ENCODE measurements around the gene PIGK.

The PIGK gene

DNA sequence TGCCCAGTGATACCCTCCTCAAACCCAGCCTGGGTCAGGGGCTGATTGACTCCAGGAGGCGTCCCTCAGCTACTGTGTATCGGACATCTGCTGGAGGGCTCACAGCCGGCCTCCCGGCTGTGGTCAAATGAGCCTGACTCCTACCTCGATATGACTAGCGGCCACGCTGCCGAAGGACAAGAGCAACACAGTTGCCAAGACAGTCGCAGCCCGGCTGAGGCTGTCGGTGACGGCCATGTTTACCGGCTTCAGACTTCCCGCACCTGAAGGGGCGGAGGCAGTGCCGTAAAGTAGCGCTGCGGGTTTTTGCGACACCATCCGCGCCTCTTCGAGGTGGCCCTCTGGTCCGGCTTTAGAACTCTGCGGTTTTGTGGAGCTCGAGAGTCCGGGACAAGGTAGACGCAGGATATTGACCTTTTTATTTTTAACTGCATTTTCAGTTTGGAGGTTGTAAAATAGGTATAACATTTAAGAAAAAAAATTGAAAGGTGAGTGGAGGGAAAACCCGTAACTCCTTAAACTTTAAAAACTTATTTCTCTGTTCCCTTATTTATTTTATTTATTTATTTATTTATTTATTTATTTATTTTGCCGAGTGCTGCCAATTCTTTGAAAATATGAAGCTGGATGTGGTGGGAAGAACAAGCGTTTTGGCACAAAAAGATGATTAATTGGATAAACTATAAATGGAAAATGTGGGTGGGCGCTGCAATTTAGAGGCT is at the start of gene PIGK:
Gene PIGK (minus strand): TSS at position 265 of the 722 bp plus-strand sequence. CDS start 28 bp downstream, at position 237.
- Mint-ChIP-seq H3K4me3 (peak within 1 kb of the TSS; percentile 91 to 93), H3K27ac (peak within 1 kb of the TSS; percentile 96 to 97), H3K4me1 (peaks cover 47% of the 10 kb centered on the region), H3K27me3 (no peaks in the 10 kb centered on the region), H3K9me3 (no peaks in the 10 kb centered on the region)
- ATAC-seq (peak; percentile 94), DNase-seq (peak; percentile 83 to 91)

GRCh38 chr1:77267035-77267434 is 47.8 kb upstream of the PIGK start:
- ATAC-seq (peak; percentile 46), DNase-seq (no peak)
- H3K27me3 Mint-ChIP-seq: no peaks in the 10 kb centered on the region
- peaks cover 0 to 10% of the 10 kb centered on the region in 2 donors for H3K9me3 Mint-ChIP-seq
- peaks cover 5% of the 10 kb centered on the region for H3K4me1 Mint-ChIP-seq
- no peak overlapping the region for H3K27ac Mint-ChIP-seq
- no peak overlapping the region for H3K4me3 Mint-ChIP-seq

GRCh38 chr1:77265180-77265579 is 46.0 kb upstream of the PIGK start:
- DNase-seq: no peak
- no peaks in the 10 kb centered on the region for H3K4me1 Mint-ChIP-seq
- no peak overlapping the region for H3K4me3 Mint-ChIP-seq
- no peak for ATAC-seq
- no peak overlapping the region for H3K27ac Mint-ChIP-seq
- H3K9me3 Mint-ChIP-seq: peaks cover 0 to 10% of the 10 kb centered on the region in 2 donors
- no peaks in the 10 kb centered on the region for H3K27me3 Mint-ChIP-seq

DNA sequence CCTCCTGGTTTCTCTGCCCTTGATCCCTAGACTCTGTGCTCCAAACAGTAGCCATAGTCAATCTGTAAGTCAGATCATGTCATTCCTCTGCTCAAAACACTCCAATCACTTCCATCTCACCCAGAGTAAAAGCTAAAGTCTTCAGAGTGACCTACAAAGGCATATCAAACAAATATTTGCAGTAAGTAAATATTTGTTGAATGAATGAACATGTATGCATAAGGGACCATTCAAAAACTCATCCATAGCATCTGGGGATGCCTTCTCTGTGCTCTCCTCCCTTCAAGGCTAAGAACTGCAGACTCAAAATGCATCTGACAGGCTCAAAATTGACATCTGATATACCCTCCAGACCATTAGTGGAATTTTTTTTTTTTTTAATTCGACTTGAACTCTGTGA is 44.5 kb upstream of the PIGK start:
- Mint-ChIP-seq H3K27ac (no peak overlapping the region), H3K4me1 (no peaks in the 10 kb centered on the region), H3K27me3 (no peaks in the 10 kb centered on the region), H3K9me3 (peaks cover 0 to 16% of the 10 kb centered on the region in 2 donors), H3K4me3 (no peak overlapping the region)
- DNase-seq (no peak), ATAC-seq (no peak)

- Mint-ChIP-seq H3K27me3 (no peaks in the 10 kb centered on the region), H3K4me3 (no peak overlapping the region), H3K27ac (no peak overlapping the region), H3K9me3 (peaks cover 53 to 64% of the 10 kb centered on the region in 2 donors), H3K4me1 (no peaks in the 10 kb centered on the region)
- DNase-seq (no peak), ATAC-seq (no peak)
Measured at GRCh38 chr1:77253211-77253610, 34.0 kb upstream of the PIGK start.

- Mint-ChIP-seq H3K9me3 (peaks cover 53 to 73% of the 10 kb centered on the region in 2 donors), H3K4me3 (no peak overlapping the region), H3K27me3 (no peaks in the 10 kb centered on the region), H3K27ac (peak overlapping the region in 1 of 2 donors; percentile 19), H3K4me1 (no peaks in the 10 kb centered on the region)
- no peak for ATAC-seq
- DNase-seq: no peak
Measured at GRCh38 chr1:77250126-77250525, 30.9 kb upstream of the PIGK start.

DNA sequence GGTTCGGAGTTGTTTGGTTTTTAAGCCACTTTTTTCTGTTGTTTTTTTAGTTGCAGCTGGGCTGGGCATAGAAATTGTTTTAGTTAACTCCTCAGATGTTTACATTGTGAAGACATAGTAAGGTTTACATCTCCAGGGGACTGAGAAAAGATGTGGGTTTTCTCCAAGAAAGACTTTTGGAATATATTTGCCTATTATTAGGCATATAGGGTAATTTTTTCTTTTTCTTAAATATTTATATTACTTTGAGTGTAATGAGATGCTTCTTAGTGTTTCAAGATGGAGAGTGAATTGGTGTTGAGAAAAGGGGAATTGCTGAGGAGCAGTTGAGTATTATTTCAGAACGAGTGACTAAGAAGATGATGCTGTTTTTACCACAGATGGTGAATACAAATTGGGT is 26.6 kb upstream of the PIGK start:
- Mint-ChIP-seq H3K4me3 (no peak overlapping the region), H3K4me1 (no peaks in the 10 kb centered on the region), H3K27ac (no peak overlapping the region), H3K27me3 (no peaks in the 10 kb centered on the region), H3K9me3 (peaks cover 32 to 43% of the 10 kb centered on the region in 2 donors)
- DNase-seq (no peak), ATAC-seq (no peak)

- Mint-ChIP-seq H3K4me3 (no peak overlapping the region), H3K4me1 (no peaks in the 10 kb centered on the region), H3K9me3 (peaks cover 14 to 25% of the 10 kb centered on the region in 2 donors), H3K27ac (no peak overlapping the region), H3K27me3 (no peaks in the 10 kb centered on the region)
- DNase-seq: no peak
- no peak for ATAC-seq
Measured at GRCh38 chr1:77239311-77239710, 20.1 kb upstream of the PIGK start.

GRCh38 chr1:77238462-77238861 is 19.2 kb upstream of the PIGK start:
- no peaks in the 10 kb centered on the region for H3K27me3 Mint-ChIP-seq
- no peak overlapping the region for H3K27ac Mint-ChIP-seq
- DNase-seq (no peak), ATAC-seq (no peak)
- no peak overlapping the region for H3K4me3 Mint-ChIP-seq
- H3K9me3 Mint-ChIP-seq: peaks cover 15 to 25% of the 10 kb centered on the region in 2 donors
- H3K4me1 Mint-ChIP-seq: no peaks in the 10 kb centered on the region

DNA sequence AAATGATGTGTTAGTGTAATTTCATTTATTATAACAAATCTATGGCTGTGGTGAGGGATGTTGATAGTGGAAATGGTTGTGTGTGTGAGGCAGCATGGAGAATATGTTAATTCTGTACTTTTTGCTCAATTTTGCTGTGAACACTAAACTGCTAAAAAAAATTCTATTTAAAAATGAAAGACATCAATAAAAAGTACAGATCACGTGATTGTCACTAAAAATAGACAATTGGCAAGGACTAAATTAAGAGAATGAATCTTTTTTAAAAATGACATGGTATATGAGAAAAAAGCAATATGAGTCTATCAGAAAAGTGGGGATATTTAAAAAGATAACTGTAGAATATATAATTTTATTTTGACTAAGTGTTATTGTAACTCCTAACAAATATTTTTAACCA is 15.7 kb upstream of the PIGK start:
- Mint-ChIP-seq H3K9me3 (peaks cover 17 to 26% of the 10 kb centered on the region in 2 donors), H3K4me3 (no peak overlapping the region), H3K27me3 (no peaks in the 10 kb centered on the region), H3K4me1 (no peaks in the 10 kb centered on the region), H3K27ac (no peak overlapping the region)
- no peak for DNase-seq
- ATAC-seq: no peak

- ATAC-seq (no peak), DNase-seq (no peak)
- H3K4me3 Mint-ChIP-seq: no peak overlapping the region
- no peaks in the 10 kb centered on the region for H3K27me3 Mint-ChIP-seq
- H3K4me1 Mint-ChIP-seq: no peaks in the 10 kb centered on the region
- H3K27ac Mint-ChIP-seq: no peak overlapping the region
- peaks cover 17 to 26% of the 10 kb centered on the region in 2 donors for H3K9me3 Mint-ChIP-seq
Measured at GRCh38 chr1:77234096-77234495, 14.9 kb upstream of the PIGK start.

GRCh38 chr1:77232829-77233228 is 13.6 kb upstream of the PIGK start:
- no peak for ATAC-seq
- H3K27ac Mint-ChIP-seq: no peak overlapping the region

GRCh38 chr1:77230051-77230450 is 10.8 kb upstream of the PIGK start:
- Mint-ChIP-seq H3K4me1 (no peaks in the 10 kb centered on the region), H3K4me3 (no peak overlapping the region)
- ATAC-seq: no peak

More at GRCh38 chr1:77232829-77233228, 13.6 kb upstream of the PIGK start:
- Mint-ChIP-seq H3K27me3 (no peaks in the 10 kb centered on the region), H3K9me3 (peaks cover 17 to 26% of the 10 kb centered on the region in 2 donors), H3K4me3 (no peak overlapping the region), H3K4me1 (no peaks in the 10 kb centered on the region)
- DNase-seq: no peak

DNA sequence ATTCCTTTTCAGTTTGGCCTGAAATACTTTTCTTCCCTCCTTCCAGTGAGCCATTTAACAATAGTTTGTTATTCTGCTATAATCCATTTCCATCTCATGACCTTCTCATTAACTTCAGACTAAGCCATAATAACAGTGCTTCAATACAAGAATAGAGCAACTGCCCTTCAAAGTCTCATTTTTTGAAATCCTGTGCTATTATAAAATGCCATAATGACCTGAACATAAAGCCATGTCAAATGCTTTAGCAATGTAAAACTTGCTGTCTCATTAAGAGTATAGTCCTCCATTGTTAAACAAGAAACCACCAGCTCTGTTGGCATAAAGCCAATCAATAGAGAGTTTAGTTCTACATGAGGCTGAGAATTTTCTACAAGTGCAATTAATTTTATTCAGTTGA is 9.6 kb upstream of the PIGK start:
- ATAC-seq (no peak), DNase-seq (no peak)
- no peak overlapping the region for H3K4me3 Mint-ChIP-seq
- no peaks in the 10 kb centered on the region for H3K27me3 Mint-ChIP-seq
- H3K4me1 Mint-ChIP-seq: no peaks in the 10 kb centered on the region
- H3K27ac Mint-ChIP-seq: no peak overlapping the region
- H3K9me3 Mint-ChIP-seq: peaks cover 8 to 10% of the 10 kb centered on the region in 2 donors

More at GRCh38 chr1:77230051-77230450, 10.8 kb upstream of the PIGK start:
- H3K9me3 Mint-ChIP-seq: peaks cover 16 to 17% of the 10 kb centered on the region in 2 donors
- no peak overlapping the region for H3K27ac Mint-ChIP-seq
- DNase-seq: no peak
- no peaks in the 10 kb centered on the region for H3K27me3 Mint-ChIP-seq

- H3K27me3 Mint-ChIP-seq: no peaks in the 10 kb centered on the region
- H3K9me3 Mint-ChIP-seq: peaks cover under 1% of the 10 kb centered on the region in 2 donors
- H3K4me1 Mint-ChIP-seq: no peaks in the 10 kb centered on the region
- ATAC-seq: no peak
- H3K27ac Mint-ChIP-seq: no peak overlapping the region
- no peak overlapping the region for H3K4me3 Mint-ChIP-seq
- no peak for DNase-seq
Measured at GRCh38 chr1:77227381-77227780, 8.2 kb upstream of the PIGK start.

DNA sequence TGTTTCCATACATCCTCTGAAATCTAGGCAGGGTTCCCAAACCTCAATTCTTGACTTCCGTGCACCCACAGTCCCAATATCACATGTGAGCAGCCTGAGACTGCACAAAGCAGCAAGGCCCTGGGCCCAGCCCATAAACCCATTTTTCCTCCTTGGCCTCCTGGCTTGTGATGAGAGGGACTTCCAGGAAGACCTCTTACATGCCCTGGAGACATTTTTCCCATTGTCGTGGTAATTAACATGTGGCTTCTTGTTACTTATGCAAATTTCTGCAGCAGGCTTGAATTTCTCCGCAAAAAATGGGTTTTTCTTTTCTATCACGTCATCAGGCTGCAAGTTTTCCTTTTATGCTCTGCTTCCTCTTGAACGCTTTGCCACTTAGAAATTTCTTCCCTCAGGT is 3.3 kb upstream of the PIGK start:
- peaks cover 20% of the 10 kb centered on the region for H3K4me1 Mint-ChIP-seq
- no peak overlapping the region for H3K4me3 Mint-ChIP-seq
- H3K27ac Mint-ChIP-seq: no peak overlapping the region
- no peaks in the 10 kb centered on the region for H3K27me3 Mint-ChIP-seq
- H3K9me3 Mint-ChIP-seq: no peaks in the 10 kb centered on the region
- DNase-seq (no peak), ATAC-seq (no peak)

All from stimulated activated naive CD8-positive, alpha-beta T cell treated with anti-CD3 and anti-CD28 coated beads, Interleukin-15, amount 100 ng/mL, for 72 hours (primary cell).